Renal cortex interstitium (tissue), 11 donors: ENCODE results near the gene TMEM87B. TPM values are rescaled to one million over a fixed set of nuclear protein-coding genes. Genes with fewer than 3 reads are reported as not detected.

Experiments
- DNase-seq, 11 donors: peaks; one replicate each; pipeline ENCODE4 v3.0.0-alpha.2; 2013; ENCODE audit warnings: low read depth in 9 of 11, low spot score in 4 of 11; ENCODE audit errors: extremely low read depth in 1 of 11
- polyA plus RNA-seq, 3 donors: library from polyadenylated mRNA; unstranded; fragments of 120-200 nt; gene quantifications; one replicate each; pipeline ENCODE4 v1.2.1, GENCODE V29; 2013; ENCODE audit not compliant: insufficient read length in 3 of 3

The TMEM87B gene
- polyA plus RNA-seq, 3 donors, result 16.2 to 24.1 (median 22.7) TPM

DNA sequence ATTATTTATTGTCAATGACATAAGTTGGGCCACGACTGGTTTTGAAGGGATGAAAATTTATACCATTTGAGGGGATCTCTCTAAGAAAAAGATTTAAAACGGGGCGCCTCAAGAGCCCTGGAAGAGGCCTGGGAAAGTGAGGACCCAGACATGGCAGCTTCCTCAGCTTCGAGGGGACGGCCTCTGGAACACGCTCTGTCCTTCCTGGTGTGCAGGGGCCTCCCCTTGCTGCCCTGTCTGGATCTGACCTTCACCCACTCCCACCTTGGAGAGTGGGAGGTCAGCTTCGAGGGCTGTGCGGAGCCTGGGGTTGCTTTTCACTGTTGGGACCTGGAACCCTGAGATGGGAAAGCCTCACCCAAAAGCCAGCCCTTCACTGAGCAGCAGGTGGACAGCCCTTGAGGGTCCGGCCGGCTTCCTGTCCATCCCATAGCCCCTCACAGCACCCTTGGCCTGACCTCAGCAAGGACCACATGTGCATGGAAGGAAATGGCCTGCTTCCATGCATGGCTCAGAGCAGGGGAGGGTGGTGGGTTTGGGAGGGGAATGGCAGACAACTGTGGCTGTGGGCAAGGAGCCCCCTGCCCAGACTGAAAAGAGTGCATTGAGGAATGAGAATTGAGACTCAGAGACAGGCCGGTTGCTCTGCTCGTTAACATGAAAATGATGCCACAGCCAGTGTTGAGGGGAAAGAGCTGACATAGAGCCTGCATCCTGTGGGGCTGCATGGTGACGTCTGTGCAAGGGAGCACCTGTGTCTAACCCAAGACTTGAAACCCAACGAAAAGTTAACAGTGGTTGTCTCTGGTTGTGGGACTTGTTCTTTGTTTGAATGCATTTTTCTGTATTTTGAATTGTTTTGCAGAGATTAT, 99.4 kb downstream of the TMEM87B start:
- no peak for DNase-seq

GRCh38 chr2:112155331-112156151, 100.5 kb downstream of the TMEM87B start:
- no peak for DNase-seq

DNA sequence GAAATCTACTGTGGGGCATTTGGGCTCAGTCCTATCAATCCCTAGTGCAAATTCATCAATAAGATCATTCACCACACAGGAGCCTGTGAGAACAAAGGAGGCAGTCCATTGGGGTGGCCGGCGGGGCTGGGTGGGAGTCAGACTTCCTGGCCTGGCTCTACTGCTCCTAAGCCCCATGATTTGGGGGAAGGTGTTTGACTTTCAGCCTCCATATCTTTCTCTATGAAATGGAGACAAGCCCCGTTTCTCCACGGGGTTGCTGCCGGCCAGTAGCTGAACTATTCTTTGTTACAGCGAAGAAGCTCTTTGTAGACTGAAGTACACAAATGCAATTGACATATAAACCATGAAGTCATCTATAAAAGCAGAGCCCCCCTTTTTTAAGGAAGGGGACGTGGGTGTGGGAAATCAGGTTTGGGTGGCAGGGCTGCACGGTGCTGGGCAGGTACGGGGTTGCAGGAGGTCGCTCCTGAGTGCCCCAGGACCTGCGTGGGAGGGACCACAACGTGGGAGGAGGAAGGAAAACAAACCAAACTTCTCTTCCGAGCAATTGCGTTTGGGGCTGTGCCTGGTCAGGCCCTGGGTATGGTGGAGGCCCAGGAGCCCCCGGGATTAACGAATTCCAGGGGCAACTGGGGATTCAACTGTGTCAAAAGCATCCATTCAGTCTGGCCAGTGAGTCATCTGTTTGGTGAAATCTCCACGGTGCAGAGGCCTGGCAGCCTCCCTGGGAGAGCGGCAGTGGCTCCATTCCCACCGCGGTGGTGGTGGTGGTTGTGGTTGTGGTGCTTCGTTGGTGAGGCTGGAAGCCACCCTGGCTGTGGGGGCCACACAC, 101.3 kb downstream of the TMEM87B start:
- peak in 1 of 11 donors; percentile 25 for DNase-seq

DNA sequence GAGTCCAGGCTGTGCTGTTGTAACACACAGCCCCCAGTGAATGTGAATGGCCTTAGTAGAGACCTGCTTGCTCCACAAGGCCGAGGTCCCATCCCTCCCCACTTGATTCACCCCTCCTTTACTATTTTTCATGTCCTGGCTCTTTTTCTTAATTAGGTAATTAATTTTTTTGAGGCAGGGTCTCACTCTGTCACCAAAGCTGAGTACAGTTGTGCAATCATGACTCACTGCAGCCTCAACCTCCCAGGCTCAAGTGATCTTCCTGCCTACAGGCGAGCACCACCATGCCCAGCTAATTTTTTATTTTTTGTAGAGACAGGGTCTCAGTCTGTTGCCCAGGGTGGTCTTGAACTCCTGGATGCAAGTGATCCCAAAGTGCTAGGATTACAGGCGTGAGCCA, 102.4 kb downstream of the TMEM87B start:
- no peak for DNase-seq

GRCh38 chr2:112159454-112159921, 104.4 kb downstream of the TMEM87B start:
- no peak for DNase-seq

DNA sequence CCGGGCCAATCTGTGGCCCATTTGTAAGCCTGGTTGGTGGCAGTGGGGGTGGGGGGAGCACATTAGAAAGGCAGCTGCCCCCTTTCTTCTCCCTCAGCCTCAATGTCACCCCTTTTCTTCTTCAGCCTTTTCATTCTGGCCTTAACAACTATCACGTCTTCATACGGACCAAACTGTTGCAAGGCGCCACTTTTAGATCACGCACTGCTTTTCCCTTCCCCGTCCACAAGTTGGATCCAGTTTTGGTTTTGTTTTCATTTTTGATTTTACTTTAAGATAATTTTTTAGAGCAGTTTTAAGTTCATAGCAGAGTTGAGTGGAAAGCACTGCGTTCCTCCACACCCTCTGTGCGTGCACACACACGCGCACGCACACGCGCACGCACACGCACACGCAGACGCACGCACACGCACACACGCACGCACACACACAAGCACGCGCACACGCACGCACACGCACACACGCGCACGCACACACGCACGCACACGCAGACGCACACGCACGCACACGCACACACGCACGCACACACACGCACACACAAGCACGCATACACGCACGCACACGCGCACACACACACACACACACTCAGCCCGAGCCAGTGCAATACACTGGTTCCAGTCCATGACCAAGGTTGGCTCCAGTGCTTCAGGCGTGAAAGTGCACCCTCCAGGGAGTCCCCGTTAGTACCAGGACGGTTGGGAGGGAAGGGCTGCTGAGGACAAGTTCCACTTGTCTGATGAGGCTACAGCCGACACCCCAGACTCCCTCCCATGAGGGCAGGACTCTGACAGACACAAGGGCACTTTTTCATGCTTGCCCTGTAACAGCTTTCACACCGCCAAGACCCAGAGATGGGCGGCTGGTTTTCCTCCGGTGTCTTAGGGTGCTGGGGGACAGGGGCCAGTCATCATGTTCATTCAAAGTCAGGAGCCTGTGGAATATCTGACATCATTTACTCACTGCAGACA, 105.5 kb downstream of the TMEM87B start:
- DNase-seq, result no peak

DNA sequence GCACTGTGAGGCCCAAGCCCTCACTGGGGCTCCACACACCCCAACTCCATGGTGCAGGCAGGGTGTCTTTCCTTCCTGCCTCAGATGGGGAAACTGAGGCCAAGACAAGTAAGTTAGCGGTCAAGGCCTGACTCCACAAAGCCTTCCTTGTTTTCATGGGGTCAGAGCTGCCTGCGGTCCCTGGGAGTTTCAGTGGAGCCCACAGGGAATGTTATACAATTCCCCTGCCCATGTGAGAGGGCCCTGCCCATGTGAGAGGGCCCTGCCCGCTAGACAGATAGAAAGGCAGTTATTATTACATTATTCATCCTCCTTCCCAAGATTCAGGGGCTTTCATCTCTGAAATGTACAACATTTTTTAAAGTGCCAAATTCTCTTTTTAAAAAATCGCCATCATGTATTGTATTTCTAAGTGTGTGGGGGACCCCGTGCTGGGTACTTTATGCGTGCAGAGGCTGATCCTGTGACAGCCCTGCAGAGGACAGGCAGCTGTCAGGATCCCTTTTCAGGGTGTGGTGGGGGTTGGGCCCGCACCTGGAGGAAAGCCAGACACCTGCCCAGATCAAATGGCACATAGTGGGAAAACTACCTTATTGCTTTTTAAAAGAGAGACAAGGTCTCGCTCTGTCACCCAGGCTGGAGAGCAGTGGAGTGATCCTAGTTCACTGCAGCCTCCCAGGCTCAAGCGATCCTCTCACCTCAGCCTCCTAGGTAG, 106.5 kb downstream of the TMEM87B start:
- DNase-seq, result no peak

GRCh38 chr2:112162341-112162740, 107.3 kb downstream of the TMEM87B start:
- no peak for DNase-seq

GRCh38 chr2:112162956-112163355, 107.9 kb downstream of the TMEM87B start:
- no peak for DNase-seq

GRCh38 chr2:112163541-112163981, 108.5 kb downstream of the TMEM87B start:
- DNase-seq, result no peak

DNA sequence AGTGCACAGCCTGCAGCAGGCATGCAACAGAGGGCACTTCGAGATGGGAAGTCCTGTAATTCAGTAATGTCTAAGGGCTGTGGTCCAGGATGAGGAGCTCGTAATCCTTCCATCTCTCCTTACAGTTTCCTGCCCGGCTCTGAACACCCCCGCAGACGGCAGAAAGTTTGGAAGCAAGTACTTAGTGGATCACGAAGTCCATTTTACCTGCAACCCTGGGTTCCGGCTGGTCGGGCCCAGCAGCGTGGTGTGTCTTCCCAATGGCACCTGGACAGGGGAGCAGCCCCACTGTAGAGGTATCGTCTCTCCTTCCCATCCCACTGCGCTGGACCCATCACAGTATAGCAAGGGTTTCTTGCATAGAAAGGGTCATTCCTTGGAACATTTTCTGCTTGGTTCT, 109.8 kb downstream of the TMEM87B start:
- DNase-seq, result no peak

DNA sequence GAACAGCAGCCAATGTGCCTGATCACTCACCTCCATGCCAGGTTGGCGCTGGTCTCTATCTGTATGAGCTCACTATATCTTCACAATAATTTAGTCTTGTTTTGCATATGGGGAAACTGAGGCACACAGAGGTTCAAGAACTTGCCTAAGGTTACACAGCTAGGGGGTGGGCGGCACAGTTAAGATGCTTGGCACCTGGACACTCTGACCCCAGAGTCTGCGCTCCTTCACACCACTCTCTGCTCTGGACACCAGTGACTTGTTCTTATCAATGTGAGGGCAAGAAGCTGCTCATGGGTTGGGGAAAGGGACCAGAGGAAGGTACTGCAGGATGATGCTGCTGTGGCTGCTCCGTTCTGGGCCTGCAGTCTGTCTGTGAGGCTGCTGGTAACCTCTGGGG, 110.2 kb downstream of the TMEM87B start:
- no peak for DNase-seq

GRCh38 chr2:112166806-112167499, 111.9 kb downstream of the TMEM87B start:
- DNase-seq, result no peak

DNA sequence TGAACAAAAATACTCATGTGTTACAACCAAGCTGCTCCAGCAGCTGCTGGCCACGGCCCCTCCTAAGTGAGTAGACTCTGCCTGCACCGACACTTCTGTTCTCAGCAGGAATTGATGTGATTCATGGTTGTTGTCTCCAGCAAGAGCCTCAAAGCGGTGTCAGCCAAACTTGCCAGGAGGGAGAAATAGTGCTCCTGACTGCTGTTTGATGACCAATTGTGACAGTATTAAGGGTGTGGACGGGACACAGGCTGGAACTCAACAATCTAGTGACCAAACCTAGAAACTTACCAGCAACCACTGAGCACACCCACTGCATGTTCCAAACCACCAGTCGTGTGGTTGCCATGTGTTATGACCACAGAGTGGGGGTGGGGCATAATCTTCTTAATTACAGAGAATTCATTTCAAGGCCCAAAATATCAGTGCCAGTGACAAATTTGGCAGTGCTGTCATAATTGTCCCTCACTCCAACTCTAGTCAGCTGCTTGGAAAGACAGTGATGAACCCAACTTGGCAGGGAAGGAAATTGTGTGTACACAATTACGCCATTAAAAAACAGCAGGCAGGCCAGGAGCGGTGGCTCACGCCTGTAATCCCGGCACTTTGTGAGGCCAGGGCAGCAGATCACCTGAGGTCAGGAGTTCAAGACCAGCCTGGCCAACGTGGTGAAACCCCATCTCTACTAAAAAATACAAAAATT, 113.5 kb downstream of the TMEM87B start:
- DNase-seq, result no peak
